GM12872 (cell line): ENCODE data around the gene CHAF1A.

Experiments
- CTCF ChIP-seq: IDR thresholded peaks from 3 replicates; pipeline ENCODE4 v1.5.1; 2011; ENCODE audit warnings: low read depth, mild to moderate bottlenecking, low read length, moderate library complexity; ENCODE audit not compliant: insufficient read depth

Gene CHAF1A

DNA sequence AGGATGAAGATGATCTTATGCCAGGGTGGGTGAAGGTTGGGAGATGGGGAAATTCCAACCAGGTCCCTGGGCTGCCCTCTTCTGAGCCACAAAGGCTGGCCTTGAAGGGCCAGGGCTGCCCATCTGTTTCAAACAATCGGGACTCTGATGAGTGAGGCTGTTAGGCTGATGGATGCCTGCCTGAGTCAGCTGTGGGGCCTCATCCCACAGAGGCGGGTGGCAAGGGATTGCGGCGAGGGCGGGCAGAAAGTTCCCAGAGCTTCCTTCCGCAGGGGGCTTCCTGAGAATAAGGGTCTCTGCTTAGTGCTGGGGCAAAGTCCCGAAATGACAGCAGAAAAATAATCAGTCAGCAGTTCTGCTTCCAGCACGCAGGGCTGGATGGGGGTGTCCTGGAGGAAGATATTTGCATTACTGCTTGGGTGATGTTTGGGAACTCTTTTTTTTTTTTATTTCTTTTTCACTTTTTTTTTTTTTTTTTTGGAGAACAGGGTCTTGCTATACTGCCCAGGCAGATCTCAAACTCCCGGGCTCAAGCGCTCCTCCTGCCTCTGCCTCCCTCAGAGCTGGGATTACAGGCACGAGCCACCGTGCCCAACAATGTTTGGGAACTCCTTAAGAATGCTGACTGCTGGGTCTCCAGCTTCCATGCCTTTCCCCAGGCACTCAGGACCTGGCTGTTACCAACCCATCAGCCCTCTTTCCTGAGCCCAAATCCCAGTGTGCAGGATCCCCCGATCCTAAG is 16.2 kb upstream of the CHAF1A start:
- TF ChIP-seq CTCF: no peak

DNA sequence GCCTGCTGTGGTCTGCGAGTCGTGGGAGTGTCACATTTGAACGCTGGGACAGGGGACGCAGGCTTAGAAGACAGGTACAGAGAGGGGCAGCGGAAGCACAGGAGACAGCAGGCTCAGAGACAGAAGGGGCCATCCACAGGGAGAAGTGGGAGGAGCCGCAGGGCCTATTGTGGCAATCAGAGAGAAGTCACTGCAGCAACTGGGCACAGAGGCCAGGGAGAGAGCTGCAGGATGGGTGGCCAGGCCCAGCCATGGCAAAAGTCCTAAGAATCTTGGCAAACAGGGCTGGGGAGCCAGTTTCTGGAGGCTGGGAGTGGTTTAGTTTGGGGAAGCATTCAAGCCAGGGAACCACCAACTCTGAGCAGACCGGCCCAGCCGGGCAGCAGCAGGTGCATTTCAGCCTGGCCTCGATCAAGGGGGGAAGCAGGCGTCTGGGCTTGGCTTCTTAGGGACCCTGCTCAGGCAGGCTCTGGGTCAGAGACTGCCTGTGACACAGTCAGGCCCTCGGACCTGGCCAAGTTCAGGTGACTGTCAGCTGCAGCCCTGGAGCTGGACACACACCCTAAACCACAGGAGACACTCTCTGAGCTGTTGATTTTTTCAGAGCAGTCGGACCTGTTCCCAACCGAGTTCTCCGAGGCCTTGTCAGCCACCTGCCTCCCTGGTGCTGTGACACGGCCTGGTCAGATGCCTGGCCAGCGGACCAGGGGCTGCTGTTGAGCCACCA is 13.9 kb upstream of the CHAF1A start:
- TF ChIP-seq CTCF: no peak

DNA sequence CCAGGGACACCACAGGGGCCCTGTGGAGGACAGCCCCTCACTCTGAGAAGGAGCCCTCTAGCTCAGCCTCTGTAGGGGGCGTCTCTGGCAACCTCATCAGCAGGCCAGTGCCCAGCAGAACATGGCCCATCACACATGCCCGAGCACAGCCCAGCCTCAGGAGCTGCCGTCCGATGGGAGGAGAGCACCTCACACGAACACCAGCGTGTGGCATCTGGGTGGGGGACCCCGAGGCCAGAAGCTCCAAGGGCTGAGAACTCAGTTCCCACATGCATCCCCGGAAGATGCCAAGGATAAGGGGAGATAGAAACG is 13.4 kb upstream of the CHAF1A start:
- TF ChIP-seq CTCF: no peak

DNA sequence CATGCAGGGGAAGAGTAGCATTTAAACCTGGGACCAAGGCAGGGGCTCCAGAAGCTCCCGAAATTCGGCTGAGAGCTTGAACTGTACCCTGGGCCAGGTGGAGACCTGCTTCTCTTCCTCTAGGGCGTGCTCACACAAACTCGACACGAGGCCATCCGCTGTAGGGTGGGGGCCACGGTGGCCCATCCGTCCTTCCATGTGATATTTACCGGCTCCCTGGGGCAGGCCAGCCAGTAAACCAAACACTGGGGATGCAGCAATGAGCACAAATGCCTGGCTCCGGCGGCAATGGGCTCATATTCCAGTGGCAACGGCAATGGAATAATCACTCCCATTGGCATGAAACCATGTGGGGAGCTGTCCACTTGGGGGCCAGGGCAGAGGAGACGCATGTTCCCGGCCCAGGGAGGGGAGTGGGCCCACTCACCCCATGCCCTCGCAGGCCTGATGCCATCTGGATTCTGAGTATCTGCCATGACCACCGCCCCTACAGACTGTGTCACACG is 12.9 kb upstream of the CHAF1A start:
- no peak for TF ChIP-seq CTCF

DNA sequence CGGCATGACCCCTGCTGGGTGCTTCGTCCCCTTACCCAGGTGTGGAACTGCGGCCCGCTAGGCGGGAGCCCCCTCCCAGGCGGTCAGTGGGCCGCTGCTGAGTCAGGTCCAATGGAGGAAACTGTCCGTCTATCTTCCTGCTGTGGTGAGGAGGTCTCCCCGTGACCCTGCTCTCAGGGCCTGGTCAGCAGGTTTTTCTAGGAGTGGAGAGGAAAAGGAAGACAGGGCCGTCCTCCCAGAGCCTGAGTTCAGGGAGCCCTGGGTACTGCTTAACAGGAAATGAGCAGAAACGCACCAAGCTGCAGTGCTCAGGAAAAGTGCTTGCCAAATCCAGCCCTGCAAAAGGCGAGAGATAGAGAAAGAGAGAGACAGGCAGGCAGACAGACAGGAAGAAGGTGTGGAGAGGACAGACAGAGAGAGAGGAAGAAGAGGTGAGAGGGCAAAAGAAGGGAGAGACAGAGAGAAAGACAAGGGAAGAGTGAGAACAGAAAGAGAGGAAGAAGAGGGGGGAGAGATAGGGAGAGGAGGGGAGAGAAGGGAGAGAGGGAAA is 12.3 kb upstream of the CHAF1A start:
- TF ChIP-seq CTCF: no peak

DNA sequence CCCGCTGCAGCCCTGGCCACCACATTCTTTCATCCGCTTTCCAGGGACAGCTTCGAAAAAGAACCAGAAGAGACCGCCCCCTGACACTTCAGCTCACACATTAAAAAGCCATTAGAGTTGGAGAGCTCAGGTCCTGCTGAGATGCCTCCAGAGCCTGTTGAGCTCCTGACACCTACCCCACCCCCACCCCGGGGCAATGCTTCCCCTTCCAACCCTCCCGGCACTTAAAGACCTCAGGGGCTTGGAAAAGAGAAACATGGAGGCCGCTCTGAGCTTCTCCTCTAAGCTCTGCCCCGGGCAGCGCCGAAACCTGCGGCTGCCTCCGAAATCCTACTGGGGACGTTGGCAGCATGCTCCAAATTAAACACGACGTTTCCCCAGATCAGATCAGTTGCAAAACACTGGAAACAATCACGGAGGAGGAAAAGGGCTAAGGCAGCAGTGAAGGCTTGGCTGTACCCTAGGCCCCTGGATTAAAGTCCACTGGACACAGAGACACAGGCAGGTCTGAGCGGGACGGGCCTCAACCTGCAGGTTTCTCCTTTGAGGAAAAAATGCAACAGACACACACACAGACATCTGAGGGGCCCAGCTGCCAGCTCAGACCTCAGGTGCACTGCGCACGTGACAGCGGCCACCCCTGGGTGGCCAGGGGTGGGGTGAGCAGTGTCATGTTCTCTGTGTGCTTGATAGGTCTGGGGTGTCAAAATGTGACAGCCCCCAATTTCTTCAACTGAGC is 11.7 kb upstream of the CHAF1A start:
- TF ChIP-seq CTCF: no peak

- no peak for TF ChIP-seq CTCF
These were observed 11.1 kb upstream of the CHAF1A start for GRCh38 chr19:4391306-4391693.
